Measurements from ENCODE around the gene ZNF771.
"Not testable (repeated sequence)": the region's sequence is repeated elsewhere in the genome, so short reads cannot be mapped to it uniquely, and the experiment has no call there.

The ZNF771 gene

GRCh38 chr16:30458561-30459394 is 51.4 kb downstream of the ZNF771 start:
- DNase-seq (ENCODE audit: low read depth in 2 of 3, low spot score in 2 of 3): peak; percentile 69 to 80 (median 79)

DNA sequence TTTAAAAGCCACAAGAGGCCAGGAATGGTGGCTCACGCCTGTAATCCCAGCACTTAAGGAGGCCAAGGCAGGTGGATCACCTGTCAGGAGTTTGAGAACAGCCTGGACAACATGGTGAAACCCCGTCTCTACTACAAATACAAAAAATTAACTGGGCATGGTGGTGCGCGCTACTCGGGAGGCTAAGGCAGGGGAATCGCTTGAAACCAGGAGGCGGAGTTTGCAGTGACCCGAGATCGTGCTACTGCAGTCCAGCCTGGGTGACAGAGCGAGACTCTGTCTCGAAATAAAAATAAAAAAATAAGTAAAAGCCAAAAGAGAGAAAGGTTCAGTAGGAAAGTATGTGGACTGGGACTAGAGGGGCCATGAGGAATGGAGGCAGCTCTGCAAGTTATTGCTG is 52.0 kb downstream of the ZNF771 start:
- DNase-seq (ENCODE audit: low read depth in 2 of 3, low spot score in 2 of 3): no peak

DNA sequence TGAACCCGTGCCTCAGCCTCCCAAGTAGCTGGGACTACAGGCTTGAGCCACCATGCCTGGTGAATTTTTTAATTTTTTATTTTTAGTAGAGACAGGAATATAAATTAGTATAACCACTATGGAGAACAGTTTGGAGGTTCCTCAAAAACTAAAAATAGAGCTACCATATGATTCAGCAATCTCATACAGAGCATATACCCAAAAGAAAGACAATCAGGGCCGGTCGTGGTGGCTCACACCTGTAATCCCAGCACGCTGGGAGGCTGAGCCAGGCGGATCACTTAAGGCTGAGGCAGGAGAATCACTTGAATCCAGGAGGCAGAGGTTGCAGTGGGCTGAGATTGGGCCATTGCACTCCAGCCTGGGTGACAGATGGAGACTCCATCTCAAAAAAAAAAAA is 54.0 kb downstream of the ZNF771 start:
- DNase-seq (ENCODE audit: low read depth in 2 of 3, low spot score in 2 of 3): not testable (repeated sequence)

GRCh38 chr16:30464078-30464477 is 56.7 kb downstream of the ZNF771 start:
- DNase-seq (ENCODE audit: low read depth in 2 of 3, low spot score in 2 of 3): no peak

All from activated CD8-positive, alpha-beta memory T cell treated with anti-CD3 and anti-CD28 coated beads for 48 hours (primary cell).